Ovary (tissue), 9 donors: ENCODE data around the gene POLR3C. TPM values are rescaled to one million over a fixed set of nuclear protein-coding genes. Genes with fewer than 3 reads are reported as not detected.

Experiments
- DNase-seq, 5 donors: peaks; one replicate each; pipeline ENCODE4 v3.0.0-alpha.2; 2019 to 2020
- H3K27ac ChIP-seq, 2 donors: fragments of 200-600 bp; one replicate each; pipeline versions ENCODE4 v1.5.1 to v1.8.0; 2019 to 2022
- H3K27me3 ChIP-seq: fragments of 200-600 bp; one replicate; pipeline ENCODE4 v1.8.0; 2022
- H3K36me3 ChIP-seq: fragments of 200-600 bp; sonication (generic); one replicate; pipeline ENCODE4 v1.5.1; 2019
- H3K4me1 ChIP-seq: one replicate; pipeline ENCODE4 v1.8.1; 2013; ENCODE audit warnings: mild to moderate bottlenecking, moderate library complexity; ENCODE audit not compliant: insufficient read depth
- H3K4me3 ChIP-seq: fragments of 200-600 bp; sonication (generic); one replicate; pipeline ENCODE4 v1.5.1; 2017
- H3K9me3 ChIP-seq, 2 donors: fragments of 200-600 bp in 1 of 2; sonication (generic) in 1 of 2; one replicate each; pipeline versions ENCODE4 v1.5.1 to v1.8.1; 2013 to 2019; ENCODE audit warnings: mild to moderate bottlenecking in 1 of 2, moderate library complexity in 1 of 2
- EP300 ChIP-seq: sonication (generic); formaldehyde crosslinking; IDR thresholded peaks from one replicate; pipeline ENCODE4 v1.6.1; 2017; ENCODE audit warnings: antibody characterized with exemption
- POLR2A ChIP-seq: fragments of 450-650 bp; IDR thresholded peaks from one replicate; pipeline ENCODE4 v1.6.1; 2017; ENCODE audit warnings: antibody characterized with exemption, mild to moderate bottlenecking, moderate library complexity
- WGBS, 3 donors: extraction: QIAGEN DNeasy Blood & Tissue Kit in 1 of 3; methylation state at CpG; one replicate each; pipeline versions ENCODE4 v1.1.5 to v1.1.7; 2013 to 2017; 5-methylcytosine and 5-hydroxymethylcytosine counted together
- intact Hi-C, 4 donors: fragments of 100-400 bp; cut with DNase I; formaldehyde crosslinking; loops; one replicate each; pipeline versions ENCODE4 v1.11.0 to v1.15.1; 2022 to 2023
- polyA plus RNA-seq, 2 donors: library from polyadenylated mRNA; stranded (reverse); fragments of 200-250 nt in 1 of 2; fragments of 350-450 nt in 1 of 2; fragmentation: Illumina TruSeq in 1 of 2; extraction: RNeasy Lipid Tissue Mini Kit (QIAGEN cat#74804) in 1 of 2; gene quantifications; one replicate each; pipeline ENCODE4 v1.2.3, GENCODE V29; 2013 to 2014
- total RNA-seq, 7 donors: library from RNA; depleted of rRNA in 2 of 7; stranded (reverse); fragments of >200 nt in 2 of 7; fragmentation: NEBNext Ultra II Directional in 3 of 7; extraction: Animal tissue kit (Norgen Biotek cat#: 25700) in 3 of 7; gene quantifications; one replicate each; pipeline versions ENCODE4 v1.1.0 to v1.2.4, GENCODE V29; 2016 to 2023
- TF ChIP-seq, protein P1 (sequence below), 3 donors: fragments of 450-650 bp in 2 of 3; fragments of 200-600 bp in 1 of 3; IDR thresholded peaks; one replicate each; pipeline versions ENCODE4 v1.5.1 to v1.8.0; 2016 to 2022; ENCODE audit warnings: antibody characterized with exemption in 3 of 3, mild to moderate bottlenecking in 1 of 3
- donor health status: DM: no; HTN: no; CAD: no; lungs with moderate emphysema.
- donor health status: DM: no; HTN: no; CAD: no.
- donor health status: Bipolar disorder and iron deficiency.
- donor health status: DM: yes; HTN: yes; CAD: no.
- donor health status: DM: no; HTN: no; CAD: no.
- donor health status: DM: yes; HTN: yes; CAD: no.

POLR3C gene
- total and polyA plus RNA-seq, 9 donors: 21.1 to 41.9 (median 27.0) TPM

DNA sequence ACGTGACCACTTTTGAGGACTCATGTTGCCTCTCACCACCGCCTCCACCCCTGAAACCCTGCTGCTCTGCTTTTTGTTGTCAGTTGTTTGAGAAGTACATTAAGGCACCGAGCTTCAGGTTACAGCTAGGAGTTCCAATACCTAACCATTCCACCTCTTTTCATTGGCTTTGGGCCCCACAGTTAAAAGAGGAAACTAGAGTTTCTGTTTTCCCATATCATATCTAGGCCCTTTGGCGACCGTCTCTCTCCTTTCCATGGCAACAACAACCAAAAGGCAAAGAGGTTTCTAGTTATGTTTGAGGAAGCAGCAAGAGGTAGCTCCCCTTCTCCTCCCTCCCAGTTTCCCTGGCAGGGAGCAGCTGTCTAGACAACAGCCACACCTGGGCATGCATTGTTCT, 55.8 kb downstream of the POLR3C start:
- no peaks in the 10 kb centered on the region for H3K9me3 ChIP-seq
- WGBS, 3 donors: 48 to 62% (median 58%) methylated on average over 5 of the region's 5 CpGs
- no peak for DNase-seq
- intact Hi-C loops: no loop called here
- H3K27ac ChIP-seq: no peak overlapping the region
- no peaks in the 10 kb centered on the region for H3K27me3 ChIP-seq
- TF ChIP-seq EP300: no peak
- TF ChIP-seq, protein P1, sequence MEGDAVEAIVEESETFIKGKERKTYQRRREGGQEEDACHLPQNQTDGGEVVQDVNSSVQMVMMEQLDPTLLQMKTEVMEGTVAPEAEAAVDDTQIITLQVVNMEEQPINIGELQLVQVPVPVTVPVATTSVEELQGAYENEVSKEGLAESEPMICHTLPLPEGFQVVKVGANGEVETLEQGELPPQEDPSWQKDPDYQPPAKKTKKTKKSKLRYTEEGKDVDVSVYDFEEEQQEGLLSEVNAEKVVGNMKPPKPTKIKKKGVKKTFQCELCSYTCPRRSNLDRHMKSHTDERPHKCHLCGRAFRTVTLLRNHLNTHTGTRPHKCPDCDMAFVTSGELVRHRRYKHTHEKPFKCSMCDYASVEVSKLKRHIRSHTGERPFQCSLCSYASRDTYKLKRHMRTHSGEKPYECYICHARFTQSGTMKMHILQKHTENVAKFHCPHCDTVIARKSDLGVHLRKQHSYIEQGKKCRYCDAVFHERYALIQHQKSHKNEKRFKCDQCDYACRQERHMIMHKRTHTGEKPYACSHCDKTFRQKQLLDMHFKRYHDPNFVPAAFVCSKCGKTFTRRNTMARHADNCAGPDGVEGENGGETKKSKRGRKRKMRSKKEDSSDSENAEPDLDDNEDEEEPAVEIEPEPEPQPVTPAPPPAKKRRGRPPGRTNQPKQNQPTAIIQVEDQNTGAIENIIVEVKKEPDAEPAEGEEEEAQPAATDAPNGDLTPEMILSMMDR (IDR thresholded peaks at IDR 0.05): no peak
- no peak for TF ChIP-seq POLR2A
- H3K4me3 ChIP-seq: no peak overlapping the region
- H3K4me1 ChIP-seq: no peaks in the 10 kb centered on the region
- no peaks in the 10 kb centered on the region for H3K36me3 ChIP-seq

DNA sequence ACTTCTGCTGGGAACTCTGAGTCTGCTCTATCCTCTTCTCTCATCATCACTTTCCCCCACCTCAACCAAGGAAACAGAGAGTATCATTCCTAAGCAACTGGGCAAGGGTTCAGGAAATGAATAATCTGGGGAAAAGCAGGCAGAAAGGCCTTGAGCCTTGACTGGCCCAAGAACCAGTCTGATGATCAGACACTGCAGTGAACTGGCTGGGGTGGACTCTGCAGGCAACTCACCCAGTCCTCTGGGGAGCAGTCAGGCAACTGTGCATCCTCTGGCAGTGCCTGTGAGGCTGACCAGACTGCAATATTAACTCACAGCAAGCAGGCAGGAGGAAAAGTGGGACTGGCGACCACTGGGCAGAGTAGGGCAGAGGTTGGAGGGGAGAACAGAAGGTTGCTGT, 60.7 kb downstream of the POLR3C start:
- Histone ChIP-seq H3K9me3 (no peaks in the 10 kb centered on the region), H3K27me3 (no peaks in the 10 kb centered on the region), H3K4me3 (no peak overlapping the region), H3K27ac (no peak overlapping the region), H3K4me1 (no peaks in the 10 kb centered on the region), H3K36me3 (no peaks in the 10 kb centered on the region)
- intact Hi-C loops: no loop called here
- TF ChIP-seq POLR2A (no peak), EP300 (no peak)
- TF ChIP-seq, protein P1 (IDR thresholded peaks at IDR 0.05): no peak
- no peak for DNase-seq
- WGBS, 3 donors: 85 to 96% (median 93%) methylated on average over 1 of the region's 1 CpG

DNA sequence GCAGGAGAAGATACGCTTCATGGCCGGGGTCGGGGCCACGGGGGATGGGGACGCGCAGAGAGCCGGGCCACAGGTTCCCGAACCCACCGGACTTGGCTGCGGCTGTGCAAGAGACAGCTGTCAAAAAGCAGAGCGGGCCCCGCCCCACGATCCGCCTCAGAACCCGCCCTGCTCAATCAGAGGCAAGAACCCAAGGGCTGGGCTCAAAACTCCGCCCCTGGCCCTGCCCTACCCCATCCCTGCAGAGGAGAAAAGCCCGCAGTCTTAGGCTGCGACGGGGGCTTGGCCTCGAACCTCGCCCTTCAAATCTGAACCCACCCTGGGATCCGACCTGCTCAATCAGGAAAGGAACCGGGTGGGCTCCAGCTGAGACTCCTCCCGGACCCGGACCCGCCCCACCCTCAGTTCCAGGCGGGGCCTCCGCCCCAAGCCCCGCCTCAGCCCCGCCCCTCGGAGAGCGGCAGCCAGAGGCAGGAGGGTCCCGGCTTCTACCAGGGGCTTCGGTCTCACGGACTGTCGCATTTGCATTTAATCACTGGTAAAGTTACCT, 61.8 kb downstream of the POLR3C start, which contains the start of gene ANKRD35:
Gene ANKRD35, minus strand, starts transcription at position 129 of the 550 bp plus-strand sequence. Its CDS starts 108 bp downstream, at position 21.
- Histone ChIP-seq H3K36me3 (no peaks in the 10 kb centered on the region), H3K27me3 (no peaks in the 10 kb centered on the region), H3K4me3 (peak within 1 kb of the TSS; percentile 67), H3K9me3 (no peaks in the 10 kb centered on the region), H3K27ac (no peak within 1 kb of the TSS), H3K4me1 (no peaks in the 10 kb centered on the region)
- intact Hi-C loops: no loop called here
- peak; percentile 51 to 81 (median 72) for DNase-seq
- TF ChIP-seq EP300: no peak
- TF ChIP-seq, protein P1 (IDR thresholded peaks at IDR 0.05): no peak
- no peak for TF ChIP-seq POLR2A
- WGBS, 3 donors: 1% methylated on average over 31 to 36 of the region's 36 CpGs

DNA sequence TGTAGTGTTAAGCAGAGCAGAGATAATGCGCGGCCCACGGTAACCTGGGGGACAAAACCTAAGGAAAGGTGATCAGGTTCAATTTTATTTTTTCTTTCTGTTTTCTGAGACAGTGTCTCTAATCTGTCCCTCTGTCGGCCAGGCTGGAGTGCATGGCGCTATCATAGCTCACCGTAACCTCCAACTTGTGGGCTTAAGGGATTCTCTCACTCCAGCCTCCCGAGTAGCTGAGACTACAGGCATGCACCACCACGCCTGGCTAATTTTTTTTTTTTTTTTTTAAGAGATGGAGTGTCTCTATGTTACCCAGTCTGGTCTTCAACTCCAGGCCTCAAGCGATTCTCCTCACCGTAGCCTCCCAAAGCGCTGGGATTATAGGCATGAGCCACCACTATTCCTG, 62.4 kb downstream of the POLR3C start:
- Histone ChIP-seq H3K9me3 (no peaks in the 10 kb centered on the region), H3K27ac (no peak overlapping the region), H3K27me3 (no peaks in the 10 kb centered on the region), H3K4me3 (peak overlapping the region; percentile 67), H3K36me3 (no peaks in the 10 kb centered on the region), H3K4me1 (no peaks in the 10 kb centered on the region)
- intact Hi-C loops: no loop called here
- DNase-seq: no peak
- TF ChIP-seq, protein P1 (IDR thresholded peaks at IDR 0.05): no peak
- TF ChIP-seq EP300 (no peak), POLR2A (no peak)
- WGBS, 3 donors: 36 to 43% (median 36%) methylated on average over 11 of the region's 11 CpGs
